ENCODE measurements around the gene ABCA7.

The ABCA7 gene

DNA sequence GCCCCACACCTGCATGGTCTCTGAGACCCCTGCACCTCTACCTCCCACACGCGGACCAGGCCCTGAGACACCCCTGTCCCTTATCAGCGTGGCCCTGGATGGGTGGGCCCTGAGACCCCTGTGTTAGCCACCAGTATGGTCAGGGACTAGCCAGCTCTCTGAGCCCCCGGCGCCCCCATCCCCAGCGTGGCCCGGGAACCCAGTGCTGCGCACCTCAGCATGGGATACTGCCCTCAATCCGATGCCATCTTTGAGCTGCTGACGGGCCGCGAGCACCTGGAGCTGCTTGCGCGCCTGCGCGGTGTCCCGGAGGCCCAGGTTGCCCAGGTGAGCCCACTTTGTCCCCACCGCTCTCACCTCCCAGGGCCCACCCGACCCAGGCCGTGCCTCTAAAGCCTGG is 22.1 kb downstream of the ABCA7 start:
- no peak for DNase-seq

DNA sequence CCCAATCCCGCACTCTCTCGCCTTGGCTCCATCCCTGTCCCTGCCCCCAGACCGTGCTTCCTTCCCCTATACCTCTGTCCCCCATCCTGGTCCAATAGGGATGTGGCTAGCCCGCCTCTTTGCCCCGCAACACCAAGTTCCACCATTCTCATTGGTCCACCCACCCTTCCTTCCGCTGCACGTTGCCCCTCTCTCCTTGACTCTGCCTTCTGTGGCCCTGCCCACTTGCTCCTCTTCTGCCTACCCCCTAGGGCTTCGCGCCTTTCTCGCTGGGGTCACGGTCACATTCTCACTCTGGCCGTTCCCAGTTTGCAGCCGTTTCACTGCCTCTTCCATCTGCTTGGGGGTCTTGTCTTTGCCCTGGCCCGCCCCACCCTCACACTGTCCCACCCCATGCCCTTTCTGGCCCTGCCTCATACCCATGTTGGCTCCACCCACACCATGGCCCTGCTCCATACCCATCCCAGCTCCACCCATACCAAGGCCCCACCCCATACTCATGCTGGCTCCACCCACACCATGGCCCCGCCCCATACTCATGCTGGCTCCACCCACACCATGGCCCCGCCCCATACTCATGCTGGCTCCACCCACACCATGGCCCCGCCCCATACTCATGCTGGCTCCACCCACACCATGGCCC is 22.6 kb downstream of the ABCA7 start:
- DNase-seq, result no peak

DNA sequence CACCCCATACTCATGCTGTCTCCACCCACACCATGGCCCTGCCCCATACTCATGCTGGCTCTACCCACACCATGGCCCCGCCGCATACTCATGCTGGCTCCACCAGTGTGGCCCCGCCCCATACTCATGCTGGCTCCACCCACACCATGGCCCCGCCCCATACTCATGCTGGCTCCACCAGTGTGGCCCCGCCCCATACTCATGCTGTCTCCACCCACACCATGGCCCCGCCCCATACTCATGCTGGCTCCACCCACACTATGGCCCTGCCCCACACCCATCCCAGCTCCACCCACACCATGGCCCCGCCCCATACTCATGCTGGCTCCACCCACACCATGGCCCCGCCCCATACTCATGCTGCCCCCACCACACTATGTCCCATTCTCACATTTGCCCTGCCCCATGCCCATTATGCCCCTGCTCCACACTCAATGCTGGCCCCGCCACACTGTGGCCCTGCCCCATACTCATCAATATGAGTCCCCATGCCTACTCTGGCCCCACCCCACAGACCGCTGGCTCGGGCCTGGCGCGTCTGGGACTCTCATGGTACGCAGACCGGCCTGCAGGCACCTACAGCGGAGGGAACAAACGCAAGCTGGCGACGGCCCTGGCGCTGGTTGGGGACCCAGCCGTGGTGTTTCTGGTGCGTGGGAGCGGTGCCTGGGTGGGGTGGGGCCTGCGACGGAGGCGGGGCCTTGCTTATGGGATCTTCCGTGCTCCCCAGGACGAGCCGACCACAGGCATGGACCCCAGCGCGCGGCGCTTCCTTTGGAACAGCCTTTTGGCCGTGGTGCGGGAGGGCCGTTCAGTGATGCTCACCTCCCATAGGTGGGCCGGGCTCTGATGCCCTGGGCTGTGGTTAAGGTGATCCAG is 23.4 kb downstream of the ABCA7 start:
- peak; percentile 67 for DNase-seq

DNA sequence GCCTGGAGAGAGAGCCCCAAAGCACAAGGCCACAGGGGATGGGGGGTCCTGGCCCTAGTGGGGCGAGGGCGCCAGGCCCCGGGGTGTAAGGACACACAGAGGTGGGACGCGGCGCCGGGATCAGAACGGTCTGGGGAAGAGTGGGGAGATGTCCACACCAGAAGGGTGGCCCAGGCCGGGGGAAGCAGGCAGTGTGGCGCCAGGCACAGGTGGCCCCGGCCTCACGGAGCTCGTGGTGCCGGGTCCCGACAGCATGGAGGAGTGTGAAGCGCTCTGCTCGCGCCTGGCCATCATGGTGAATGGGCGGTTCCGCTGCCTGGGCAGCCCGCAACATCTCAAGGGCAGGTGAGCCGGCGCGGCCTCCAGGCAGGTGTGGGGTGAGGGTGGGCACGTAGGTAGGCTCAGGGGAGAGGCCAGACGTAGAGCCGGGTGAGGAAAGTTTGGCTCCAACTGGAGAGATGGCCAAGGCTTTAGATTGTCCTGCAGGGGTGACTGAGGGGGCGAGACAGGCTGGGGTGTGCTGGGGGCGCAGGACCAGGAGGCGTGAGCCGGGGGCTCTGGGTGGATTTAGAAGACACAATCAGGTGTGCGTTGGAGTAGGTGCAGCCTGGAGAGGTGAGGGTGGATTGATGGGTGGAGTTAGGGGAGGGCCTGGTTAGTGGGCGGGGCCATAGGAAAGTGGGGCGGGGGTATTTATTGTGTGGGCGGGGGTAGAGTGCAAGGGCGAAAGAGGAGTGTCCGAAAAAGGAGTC is 24.2 kb downstream of the ABCA7 start:
- no peak for DNase-seq

DNA sequence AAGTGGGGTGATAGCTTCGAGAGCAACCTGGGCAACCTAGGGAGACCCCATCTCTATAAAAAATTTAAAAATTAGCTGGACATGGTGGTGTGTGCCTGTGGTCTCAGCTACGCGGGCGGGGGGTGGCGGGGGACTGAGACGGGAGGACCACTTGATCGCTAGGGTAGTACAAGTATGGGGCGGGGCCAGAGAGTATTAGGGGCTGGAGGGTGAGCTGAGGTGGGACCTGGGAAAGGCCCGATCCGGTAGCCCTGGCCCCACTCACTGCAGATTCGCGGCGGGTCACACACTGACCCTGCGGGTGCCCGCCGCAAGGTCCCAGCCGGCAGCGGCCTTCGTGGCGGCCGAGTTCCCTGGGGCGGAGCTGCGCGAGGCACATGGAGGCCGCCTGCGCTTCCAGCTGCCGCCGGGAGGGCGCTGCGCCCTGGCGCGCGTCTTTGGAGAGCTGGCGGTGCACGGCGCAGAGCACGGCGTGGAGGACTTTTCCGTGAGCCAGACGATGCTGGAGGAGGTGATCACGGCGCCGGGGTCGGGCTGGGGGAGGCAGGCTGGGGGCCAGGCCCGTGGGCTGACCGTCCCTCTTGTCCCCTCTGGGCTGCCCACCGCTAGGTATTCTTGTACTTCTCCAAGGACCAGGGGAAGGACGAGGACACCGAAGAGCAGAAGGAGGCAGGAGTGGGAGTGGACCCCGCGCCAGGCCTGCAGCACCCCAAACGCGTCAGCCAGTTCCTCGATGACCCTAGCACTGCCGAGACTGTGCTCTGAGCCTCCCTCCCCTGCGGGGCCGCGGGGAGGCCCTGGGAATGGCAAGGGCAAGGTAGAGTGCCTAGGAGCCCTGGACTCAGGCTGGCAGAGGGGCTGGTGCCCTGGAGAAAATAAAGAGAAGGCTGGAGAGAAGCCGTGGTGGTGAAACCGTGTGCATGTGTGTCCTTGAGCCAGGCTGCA is 25.0 kb downstream of the ABCA7 start:
- DNase-seq, result peak; percentile 35

DNA sequence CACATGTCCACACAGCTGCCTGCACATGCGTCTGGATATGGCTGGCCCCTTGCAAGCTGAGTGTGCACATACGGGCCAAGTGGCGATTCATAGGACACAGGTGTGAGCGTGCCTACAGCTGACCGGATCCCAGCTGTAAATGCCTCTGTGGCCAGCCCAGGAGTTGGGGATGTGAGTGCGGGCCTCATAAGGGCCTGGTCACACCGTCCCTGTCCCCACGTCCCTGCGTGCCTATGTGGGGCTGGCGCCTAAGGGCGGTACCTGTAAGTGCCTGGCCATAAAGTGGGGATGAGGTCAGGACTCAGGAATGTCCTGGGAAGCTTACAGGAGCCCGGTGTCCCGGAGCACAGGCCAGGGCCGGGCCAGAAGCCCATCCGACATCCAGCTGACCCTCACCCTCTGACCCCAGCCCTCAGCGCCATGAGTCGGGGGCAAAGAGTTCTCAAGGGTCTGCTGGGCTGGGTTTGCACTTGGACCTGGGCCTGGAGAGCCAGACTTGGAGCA is 25.8 kb downstream of the ABCA7 start:
- no peak for DNase-seq

DNA sequence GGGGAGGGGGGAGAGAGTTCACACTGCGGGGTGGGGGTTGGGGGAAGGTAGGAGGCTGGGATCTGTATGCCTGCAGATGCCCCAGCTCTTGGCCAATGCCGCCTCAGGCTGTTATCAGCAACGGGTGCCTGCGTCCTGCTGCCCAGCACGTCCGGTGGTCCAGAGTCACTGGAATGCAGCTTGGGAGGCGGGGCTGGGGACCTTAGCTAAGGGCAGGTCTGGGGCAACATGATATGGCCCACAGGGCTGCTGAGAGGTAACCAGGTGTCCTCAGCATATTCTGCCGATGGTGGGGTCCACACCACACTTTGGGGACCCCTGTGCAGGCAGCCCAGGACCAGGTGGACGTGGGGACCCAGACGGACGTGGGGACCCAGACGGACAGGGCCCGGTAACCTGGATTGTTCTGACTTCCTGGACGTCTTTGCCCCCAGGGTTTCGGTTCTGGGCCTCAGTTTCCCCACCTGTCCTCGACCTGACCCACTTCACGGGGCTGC is 26.4 kb downstream of the ABCA7 start:
- DNase-seq, result no peak

DNA sequence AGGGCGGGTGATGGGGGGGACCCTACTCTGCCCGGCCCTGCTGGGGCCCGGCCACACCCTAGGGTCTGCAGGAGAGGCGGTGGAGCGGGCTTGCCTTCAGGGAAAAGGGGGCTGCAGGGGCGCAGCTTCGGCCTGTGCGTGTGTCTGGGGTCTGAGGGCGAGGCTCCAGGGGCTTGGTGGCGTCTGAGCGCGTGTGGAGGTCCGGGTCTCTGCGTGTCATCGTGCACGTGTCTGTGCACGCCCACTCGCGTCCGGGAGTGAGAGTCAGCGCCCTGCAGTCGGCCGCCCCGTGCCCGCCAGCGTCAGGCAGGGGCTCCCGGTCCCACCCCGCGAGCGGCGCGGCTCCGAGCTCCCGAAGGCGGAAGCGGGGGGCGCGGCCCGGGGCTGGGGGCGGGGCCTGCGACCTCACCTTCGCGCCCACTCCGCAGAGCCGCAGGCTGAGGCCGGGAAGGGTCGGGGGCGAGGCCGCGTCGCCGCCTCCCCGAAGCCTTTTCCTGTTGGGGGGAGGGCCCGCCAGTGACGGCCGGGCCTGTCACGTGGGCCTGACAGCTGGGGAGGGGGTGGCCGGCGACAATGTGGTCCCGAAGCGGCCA is 26.9 kb downstream of the ABCA7 start, which contains the start of gene ARHGAP45:
TSS of gene ARHGAP45 (plus strand) at position 420 of the 593 bp plus-strand sequence. CDS start 239 bp downstream, outside the sequence.
- DNase-seq, result peak; percentile 75

DNA sequence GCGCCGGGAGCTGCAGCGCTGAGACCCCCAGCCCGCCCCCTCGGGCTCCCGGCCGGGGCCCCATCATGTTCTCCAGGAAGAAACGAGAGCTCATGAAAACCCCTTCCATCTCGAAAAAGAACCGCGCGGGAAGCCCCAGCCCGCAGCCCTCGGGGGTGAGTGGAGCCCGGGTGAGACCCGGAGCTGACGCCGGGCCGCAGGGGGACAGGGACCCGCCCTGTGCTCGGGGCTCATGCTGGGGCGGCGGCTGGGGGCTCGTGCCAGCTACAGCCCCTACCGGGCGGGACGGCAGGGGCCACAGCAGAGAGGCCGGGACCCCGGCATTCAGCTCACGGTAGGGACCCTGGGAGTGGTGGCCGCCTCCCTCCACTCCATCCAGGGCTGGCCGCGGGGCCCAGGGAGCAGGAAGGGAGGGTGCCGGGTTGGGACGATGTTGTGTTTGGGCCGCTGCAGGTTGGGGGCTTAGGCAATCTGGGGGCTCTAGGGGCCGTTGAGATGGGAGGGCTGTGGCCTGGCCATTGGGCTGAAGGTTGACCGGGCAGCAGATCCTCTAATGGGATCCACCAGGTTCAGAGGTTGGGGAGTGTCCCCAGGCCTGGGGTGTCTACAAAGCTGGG is 27.5 kb downstream of the ABCA7 start:
- DNase-seq, result peak; percentile 75

DNA sequence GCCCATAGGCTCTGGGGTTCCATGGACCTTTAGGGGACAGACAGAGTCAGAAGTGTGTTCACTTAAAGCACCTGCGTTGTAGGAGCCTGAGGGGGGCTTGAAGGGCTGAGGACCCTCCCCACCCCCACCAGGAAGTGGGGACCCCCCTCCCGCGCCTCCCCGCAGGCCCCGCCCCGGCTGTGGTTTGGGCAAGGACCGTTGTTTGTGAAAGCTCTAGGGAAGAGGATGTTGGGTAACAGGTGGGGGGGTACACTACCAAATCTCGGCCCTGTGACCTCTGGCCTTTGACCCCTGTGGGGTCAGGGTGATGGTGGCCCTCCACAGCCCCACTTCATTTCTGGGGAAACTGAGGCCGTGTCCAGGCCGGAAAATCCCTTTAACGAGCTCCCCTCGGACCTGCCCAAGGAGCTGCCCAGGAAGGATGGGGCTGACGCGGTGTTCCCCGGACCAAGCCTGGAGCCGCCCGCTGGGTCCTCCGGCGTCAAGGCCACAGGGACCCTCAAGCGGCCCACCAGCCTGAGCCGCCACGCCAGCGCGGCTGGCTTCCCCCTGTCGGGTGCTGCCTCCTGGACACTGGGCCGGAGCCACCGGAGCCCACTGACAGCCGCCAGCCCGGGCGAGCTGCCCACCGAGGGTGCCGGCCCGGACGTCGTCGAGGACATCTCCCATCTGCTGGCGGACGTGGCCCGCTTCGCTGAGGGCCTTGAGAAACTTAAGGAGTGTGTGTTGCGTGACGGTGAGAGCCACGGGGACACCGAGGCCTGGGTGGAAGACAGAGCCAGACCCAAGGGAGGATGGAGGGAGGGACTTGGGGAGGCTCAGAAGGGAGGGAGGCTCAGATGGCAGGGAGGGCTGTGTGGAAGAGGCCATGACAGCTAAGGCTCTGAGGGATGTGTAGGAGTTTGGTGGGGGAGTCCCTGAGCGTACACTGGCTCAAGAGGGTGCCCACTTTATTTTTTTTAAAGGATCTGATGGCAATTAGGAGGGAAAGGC is 28.4 kb downstream of the ABCA7 start:
- DNase-seq, result peak; percentile 61

DNA sequence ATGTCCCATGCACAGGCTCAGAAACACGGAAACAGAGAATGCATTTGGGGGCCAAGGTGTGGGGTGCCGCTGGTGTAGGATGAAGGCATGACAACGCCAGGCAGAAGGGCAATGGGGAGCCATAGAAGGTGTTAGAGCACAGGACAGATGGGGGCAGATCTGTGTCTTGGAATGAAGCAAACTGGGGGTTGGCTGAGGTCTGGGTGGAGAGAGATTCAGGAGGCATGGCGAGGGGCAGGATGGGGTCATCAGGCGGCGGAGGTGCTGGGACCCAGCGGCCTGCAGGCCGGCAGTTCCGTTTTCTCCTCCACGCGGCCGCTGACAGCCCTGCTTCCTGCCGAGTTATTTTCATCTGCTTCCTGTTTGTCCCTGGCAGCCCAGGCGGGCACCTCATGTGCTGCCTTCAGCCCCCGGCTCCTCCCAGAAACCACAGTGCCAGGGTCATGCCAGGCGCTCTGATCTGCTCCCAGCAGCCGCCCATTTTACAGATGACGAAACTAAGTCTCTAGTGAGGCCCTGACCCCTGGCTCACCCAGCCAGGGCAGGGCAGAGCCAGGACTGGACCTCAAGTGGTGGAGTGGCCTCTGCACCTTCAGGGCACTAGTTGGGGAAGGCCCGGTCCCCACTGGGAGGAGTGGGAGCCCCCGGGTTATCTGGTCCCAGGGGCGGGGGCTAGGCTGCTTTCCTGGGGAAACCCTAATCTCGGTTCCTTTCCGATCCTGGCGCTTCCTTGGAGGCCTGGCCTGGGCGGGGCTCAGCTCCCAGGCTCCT is 29.3 kb downstream of the ABCA7 start:
- DNase-seq, result peak; percentile 47

DNA sequence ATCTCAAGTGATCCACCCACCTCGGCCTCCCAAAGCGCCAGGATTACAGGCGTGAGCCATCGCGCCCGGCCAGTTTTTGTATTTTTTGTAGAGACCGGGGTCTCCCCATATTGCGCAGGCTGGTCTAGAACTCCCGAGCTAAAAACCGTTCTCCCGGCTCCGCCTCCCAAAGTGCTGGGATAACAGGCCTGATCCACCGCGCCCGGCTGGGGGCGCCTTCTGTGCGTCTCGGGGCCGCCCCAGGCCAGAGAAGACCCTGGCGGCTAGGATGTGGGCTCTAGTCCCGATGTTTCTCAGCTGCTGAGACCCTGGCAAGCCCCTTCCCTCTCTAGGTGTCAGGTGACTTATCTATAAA is 30.6 kb downstream of the ABCA7 start:
- DNase-seq, result no peak

DNA sequence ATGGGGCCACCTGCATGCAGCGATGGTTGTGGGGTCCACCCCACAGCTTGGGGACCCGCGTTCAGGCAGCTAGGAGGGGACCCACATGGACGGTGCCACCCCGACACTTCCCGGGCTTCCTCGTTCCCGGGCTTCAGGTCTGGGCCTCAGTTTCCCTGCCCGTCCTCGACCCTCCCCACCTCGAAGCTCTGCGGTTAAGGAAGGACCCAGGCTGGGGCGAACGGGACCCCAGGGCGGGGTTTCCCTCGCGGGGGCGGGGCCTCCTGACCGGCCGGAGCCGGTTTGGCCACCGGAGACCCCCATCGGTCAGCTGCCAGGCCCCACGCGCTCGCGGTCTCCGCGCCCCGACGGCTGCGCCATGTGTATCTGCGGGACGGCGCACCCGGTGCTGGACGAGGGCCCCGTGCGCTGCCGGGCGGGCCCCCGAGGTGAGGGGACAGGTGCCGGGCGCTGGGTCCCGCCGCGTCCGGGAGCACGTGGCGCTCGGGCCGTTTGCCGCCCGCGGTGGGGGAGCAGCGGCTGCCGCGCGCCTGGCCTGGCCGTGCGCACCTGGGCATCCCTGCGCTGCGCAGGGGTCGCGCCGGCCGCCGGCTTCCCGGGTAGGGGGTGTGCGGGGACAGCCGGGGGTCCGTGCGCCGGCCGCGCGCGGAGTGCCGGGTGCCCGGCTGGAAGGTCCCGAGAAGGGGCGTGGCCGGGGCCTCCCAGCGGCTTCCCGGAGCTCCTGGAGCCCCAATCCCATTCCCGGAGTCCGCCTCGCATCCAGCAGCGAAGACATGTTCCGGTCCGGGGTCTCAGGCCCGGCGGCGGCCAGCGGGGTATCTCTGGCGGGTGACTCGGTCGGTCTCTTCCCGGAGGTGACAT is 31.3 kb downstream of the ABCA7 start:
- DNase-seq, result no peak

DNA sequence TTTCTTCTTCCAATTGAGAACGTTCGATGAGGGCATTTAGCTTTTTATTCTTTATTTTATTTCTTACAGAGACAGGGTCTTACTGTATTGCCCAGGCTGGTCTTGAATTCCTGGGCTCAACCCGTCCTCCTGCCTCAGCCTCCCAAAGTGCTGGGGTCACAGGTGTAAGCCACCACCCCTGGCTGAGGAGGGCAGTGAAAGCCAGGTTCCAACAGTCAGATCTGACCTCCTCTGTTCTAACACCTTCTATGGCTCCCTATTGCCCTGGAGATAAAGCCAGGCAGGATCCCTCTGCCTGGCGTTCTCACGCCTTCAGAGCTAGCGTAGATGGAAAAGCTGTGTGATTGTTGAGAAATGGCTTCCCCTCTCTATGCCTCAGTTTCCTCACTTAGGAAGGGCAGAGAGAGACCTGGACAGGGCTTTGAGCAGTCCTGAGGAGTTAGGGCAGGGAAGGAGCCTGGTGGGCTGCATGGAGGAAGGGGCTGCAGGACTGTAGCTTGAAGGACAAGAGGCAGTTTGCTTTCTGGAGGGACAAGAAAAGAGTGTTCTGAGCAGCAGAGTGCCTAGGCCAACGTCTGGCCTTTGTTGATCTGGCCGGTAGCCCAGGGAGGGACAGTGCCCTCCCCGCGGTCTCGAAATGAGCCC is 32.6 kb downstream of the ABCA7 start:
- no peak for DNase-seq

DNA sequence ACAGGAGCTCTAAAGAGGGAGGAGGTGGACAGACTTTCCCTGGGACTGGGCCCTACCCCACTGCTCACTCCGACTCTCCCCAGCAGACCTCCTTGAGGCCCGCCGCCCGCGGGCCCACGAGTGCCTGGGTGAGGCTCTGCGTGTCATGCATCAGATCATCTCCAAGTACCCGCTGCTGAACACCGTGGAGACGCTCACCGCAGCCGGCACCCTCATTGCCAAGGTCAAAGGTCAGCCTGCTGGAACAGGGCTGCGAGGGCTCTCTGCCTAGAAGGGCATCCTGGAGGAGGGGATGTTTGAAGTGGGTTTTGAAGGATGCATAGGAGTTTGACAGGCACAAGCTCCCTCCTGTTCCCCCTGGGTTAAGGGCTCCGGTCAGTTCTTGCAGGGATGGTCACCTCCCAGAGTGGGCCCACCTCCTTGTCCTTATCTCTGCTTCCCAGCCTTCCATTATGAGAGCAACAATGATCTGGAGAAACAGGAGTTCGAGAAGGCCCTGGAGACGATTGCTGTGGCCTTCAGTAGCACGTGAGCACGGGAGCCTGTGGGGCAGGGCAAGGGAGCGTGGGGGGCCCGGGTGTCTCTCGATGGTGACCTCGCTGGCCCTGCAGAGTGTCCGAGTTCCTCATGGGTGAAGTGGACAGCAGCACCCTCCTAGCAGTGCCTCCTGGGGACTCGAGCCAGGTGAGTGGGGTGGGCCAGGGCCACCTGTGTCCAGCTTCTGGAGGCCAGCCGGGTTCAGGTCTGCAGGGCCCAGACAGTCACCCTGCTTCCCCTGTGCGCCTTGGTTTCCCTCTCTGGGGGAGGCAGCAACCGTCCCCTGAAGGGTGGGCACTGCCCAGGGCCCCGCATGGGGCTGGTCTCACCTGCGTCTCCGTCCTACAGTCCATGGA is 33.4 kb downstream of the ABCA7 start:
- DNase-seq, result no peak

DNA sequence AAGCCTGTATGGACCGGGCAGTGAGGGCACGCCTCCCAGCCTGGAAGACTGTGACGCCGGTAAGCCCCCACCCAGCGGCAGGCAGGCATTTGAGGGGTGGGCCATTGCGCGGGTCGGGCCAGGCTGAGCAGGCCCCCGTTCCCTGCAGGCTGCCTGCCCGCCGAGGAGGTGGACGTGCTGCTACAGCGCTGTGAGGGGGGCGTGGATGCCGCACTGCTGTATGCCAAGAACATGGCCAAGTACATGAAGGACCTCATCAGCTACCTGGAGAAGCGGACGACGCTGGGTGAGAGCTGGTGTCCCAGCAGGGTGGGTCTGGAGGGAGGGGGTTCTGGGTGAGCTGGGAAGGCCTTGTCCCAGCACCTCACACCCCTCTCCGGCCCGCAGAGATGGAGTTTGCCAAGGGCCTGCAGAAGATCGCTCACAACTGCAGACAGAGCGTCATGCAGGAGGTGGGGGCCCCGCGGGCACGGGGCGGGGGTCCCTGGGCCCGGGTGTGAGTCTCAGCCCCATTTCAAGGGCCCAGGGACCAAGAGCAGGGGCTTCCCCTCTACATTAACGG is 34.1 kb downstream of the ABCA7 start:
- no peak for DNase-seq

Measured in effector CD8-positive, alpha-beta T cell (primary cell).